Endodermal cell (in vitro differentiated cells): ENCODE measurements around the gene SUPT3H. TPM values are rescaled to one million over a fixed set of nuclear protein-coding genes. Genes with fewer than 3 reads are reported as not detected.
A peak's percentile ranks its signal among the peaks of the same experiment; 100 is the strongest.

Experiments used
- DNase-seq: peaks from one replicate; pipeline ENCODE4 v3.0.0-alpha.2; 2017
- H3K27ac ChIP-seq: 2 replicates; pipeline ENCODE4 v1.5.1; 2013; ENCODE audit warnings: mild to moderate bottlenecking, low read depth, low read length, moderate library complexity
- H3K27me3 ChIP-seq: 2 replicates; pipeline ENCODE4 v1.6.1; 2013; ENCODE audit warnings: mild to moderate bottlenecking, low read length, moderate library complexity; ENCODE audit not compliant: insufficient read depth, control insufficient read depth, poor library complexity, severe bottlenecking
- H3K36me3 ChIP-seq: 2 replicates; pipeline ENCODE4 v1.7.0; 2013; ENCODE audit warnings: mild to moderate bottlenecking, low read length, moderate library complexity; ENCODE audit not compliant: control insufficient read depth, insufficient read depth
- H3K4me1 ChIP-seq: one replicate; pipeline ENCODE4 v1.7.0; 2013; ENCODE audit warnings: low read length; ENCODE audit not compliant: control insufficient read depth, insufficient read depth
- H3K4me3 ChIP-seq: 2 replicates; pipeline ENCODE4 v1.5.1; 2013; ENCODE audit warnings: mild to moderate bottlenecking, low read length, moderate library complexity
- H3K9ac ChIP-seq: 2 replicates; pipeline ENCODE4 v1.6.1; 2013; ENCODE audit warnings: mild to moderate bottlenecking, low read length, moderate library complexity; ENCODE audit not compliant: poor library complexity, severe bottlenecking; ENCODE audit errors: extremely low read depth
- H3K9me3 ChIP-seq: 2 replicates; pipeline ENCODE4 v1.6.1; 2013; ENCODE audit warnings: mild to moderate bottlenecking, low read length, moderate library complexity; ENCODE audit not compliant: control insufficient read depth
- H3K27ac Mint-ChIP-seq: 2 replicates; pipeline ENCODE4 v1.8.0; 2020; ENCODE audit warnings: mixed read lengths
- H3K27me3 Mint-ChIP-seq: 2 replicates; pipeline ENCODE4 v1.8.0; 2021; ENCODE audit warnings: mild to moderate bottlenecking, mixed read lengths; ENCODE audit not compliant: insufficient read depth
- H3K36me3 Mint-ChIP-seq: 2 replicates; pipeline ENCODE4 v1.8.0; 2020; ENCODE audit warnings: low read depth, mixed read lengths
- H3K4me1 Mint-ChIP-seq: 2 replicates; pipeline ENCODE4 v1.8.0; 2020; ENCODE audit warnings: mixed read lengths
- H3K4me3 Mint-ChIP-seq: 2 replicates; pipeline ENCODE4 v1.8.0; 2020; ENCODE audit warnings: mild to moderate bottlenecking, moderate library complexity, mixed read lengths
- H3K9me3 Mint-ChIP-seq: 2 replicates; pipeline ENCODE4 v1.8.0; 2020; ENCODE audit warnings: mild to moderate bottlenecking, mixed read lengths
- CTCF ChIP-seq: fragments of 200-600 bp; sonication (generic); conservative IDR thresholded peaks from 2 replicates; pipeline ENCODE4 v1.5.0; 2021; ENCODE audit warnings: antibody characterized with exemption, mild to moderate bottlenecking
- WGBS, 2 experiments: methylation state at CpG; one replicate each; pipeline versions ENCODE4 v1.1.5 to v1.1.7; 2013; ENCODE audit warnings: missing lambda C conversion rate in 2 of 2, mixed read lengths in 1 of 2; ENCODE audit not compliant: insufficient coverage in 1 of 2, insufficient read length in 1 of 2; 5-methylcytosine and 5-hydroxymethylcytosine counted together
- total RNA-seq, 2 donors: library from RNA; stranded (reverse); fragmentation: NEBNext Ultra II Directional in 1 of 2; extraction: Animal tissue kit (Norgen Biotek cat#: 25700) in 1 of 2; gene quantifications; 2 replicates in 1 of 2; 3 replicates in 1 of 2; pipeline ENCODE4 v1.2.1, GENCODE V29; 2021

The SUPT3H gene
- total RNA-seq, 2 donors from 2014 or later: 32.4 to 34.7 TPM

DNA sequence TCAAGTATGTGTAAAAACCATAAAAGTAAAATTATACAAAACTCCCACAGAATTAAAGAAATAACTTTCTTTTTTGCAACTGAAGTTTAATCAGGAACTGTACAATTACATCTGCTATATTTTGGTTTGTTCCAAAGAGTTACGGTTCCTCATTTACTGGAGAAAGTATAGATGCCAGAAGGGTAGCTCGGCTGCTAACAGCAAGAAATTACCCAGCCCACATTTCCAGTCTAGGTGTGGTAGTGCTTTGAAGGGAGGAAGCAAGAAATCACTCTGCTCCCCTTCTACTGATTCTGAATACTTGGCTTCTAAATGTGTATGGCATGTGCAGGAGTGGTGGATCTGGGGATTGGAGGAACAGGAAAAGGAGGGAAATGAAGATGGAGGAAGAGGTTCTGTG, 549.0 kb downstream of the SUPT3H start:
- Histone ChIP-seq H3K4me3 (no peak overlapping the region), H3K4me1 (no peaks in the 10 kb centered on the region), H3K36me3 (no peaks in the 10 kb centered on the region), H3K27ac (no peak overlapping the region), H3K9ac (no peak overlapping the region), H3K9me3 (no peaks in the 10 kb centered on the region), H3K27me3 (no peaks in the 10 kb centered on the region)
- no peak for TF ChIP-seq CTCF
- Mint-ChIP-seq H3K4me3 (no peak overlapping the region), H3K4me1 (peaks cover 21% of the 10 kb centered on the region), H3K36me3 (no peaks in the 10 kb centered on the region), H3K27me3 (no peaks in the 10 kb centered on the region), H3K9me3 (no peaks in the 10 kb centered on the region), H3K27ac (peak overlapping the region; percentile 22)
- DNase-seq: no peak
- WGBS, 2 experiments: 95 to 100% methylated on average over 1 to 2 of the region's 2 CpGs

- Histone ChIP-seq H3K27me3 (no peaks in the 10 kb centered on the region), H3K4me3 (no peak overlapping the region), H3K9ac (no peak overlapping the region), H3K9me3 (no peaks in the 10 kb centered on the region), H3K27ac (peak overlapping the region; percentile 8), H3K4me1 (no peaks in the 10 kb centered on the region), H3K36me3 (no peaks in the 10 kb centered on the region)
- DNase-seq: no peak
- Mint-ChIP-seq H3K4me3 (no peak overlapping the region), H3K9me3 (no peaks in the 10 kb centered on the region), H3K36me3 (no peaks in the 10 kb centered on the region), H3K27me3 (no peaks in the 10 kb centered on the region), H3K4me1 (peaks cover 13% of the 10 kb centered on the region), H3K27ac (no peak overlapping the region)
- no peak for TF ChIP-seq CTCF
- WGBS, 2 experiments: 89 to 96% methylated on average over 5 of the region's 6 CpGs
These were observed 551.6 kb downstream of the SUPT3H start for GRCh38 chr6:44826025-44826676.

DNA sequence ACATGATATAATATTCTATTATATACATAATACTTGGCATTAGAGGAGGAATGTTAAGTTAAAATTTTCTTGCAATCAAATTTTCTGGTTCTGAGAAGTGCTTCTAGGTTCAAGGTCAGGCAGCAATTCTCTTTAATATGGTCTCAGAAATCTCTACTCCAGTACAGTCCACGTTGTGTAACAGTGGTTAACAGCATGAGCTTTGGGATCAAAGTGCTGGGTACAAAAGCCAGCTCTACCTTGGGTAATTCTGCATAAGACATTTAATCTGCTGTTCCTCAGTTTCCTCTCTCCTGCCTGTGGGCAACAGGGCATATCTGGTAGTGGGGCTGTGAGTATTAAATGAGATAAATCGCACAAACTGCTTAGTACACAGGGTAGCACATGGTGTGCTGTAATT, 552.5 kb downstream of the SUPT3H start:
- Mint-ChIP-seq H3K4me1 (peaks cover 11% of the 10 kb centered on the region), H3K4me3 (no peak overlapping the region), H3K36me3 (no peaks in the 10 kb centered on the region), H3K27me3 (no peaks in the 10 kb centered on the region), H3K27ac (no peak overlapping the region), H3K9me3 (no peaks in the 10 kb centered on the region)
- TF ChIP-seq CTCF: no peak
- Histone ChIP-seq H3K9ac (no peak overlapping the region), H3K27ac (no peak overlapping the region), H3K27me3 (no peaks in the 10 kb centered on the region), H3K4me3 (no peak overlapping the region), H3K9me3 (no peaks in the 10 kb centered on the region), H3K4me1 (no peaks in the 10 kb centered on the region), H3K36me3 (no peaks in the 10 kb centered on the region)
- 83% methylated on average over 2 of the region's 2 CpGs; no CpG with 5 or more reads in 1 of the 2 experiments for WGBS, 2 experiments
- DNase-seq: no peak
